Thyroid gland (tissue), 4 donors: ENCODE measurements around the gene RPL28.

ENCODE experiments used
- POLR2A ChIP-seq, 2 donors: fragments of 450-650 bp; IDR thresholded peaks; one replicate each; pipeline ENCODE4 v1.6.1; 2017; ENCODE audit warnings: antibody characterized with exemption in 2 of 2, mild to moderate bottlenecking in 2 of 2, moderate library complexity in 1 of 2
- TF ChIP-seq, protein P1 (sequence below), 6 experiments: fragments of 200-600 bp in 3 of 6; fragments of 450-650 bp in 3 of 6; sonication (generic) in 3 of 6; IDR thresholded peaks; one replicate each; pipeline ENCODE4 v1.5.1; 2016 to 2019; ENCODE audit warnings: antibody characterized with exemption in 6 of 6, mild to moderate bottlenecking in 2 of 6, inconsistent platforms in 1 of 6, moderate library complexity in 1 of 6

GRCh38 chr19:55362174-55362989 lies 23.4 kb upstream of the RPL28 start:
- TF ChIP-seq, protein P1, sequence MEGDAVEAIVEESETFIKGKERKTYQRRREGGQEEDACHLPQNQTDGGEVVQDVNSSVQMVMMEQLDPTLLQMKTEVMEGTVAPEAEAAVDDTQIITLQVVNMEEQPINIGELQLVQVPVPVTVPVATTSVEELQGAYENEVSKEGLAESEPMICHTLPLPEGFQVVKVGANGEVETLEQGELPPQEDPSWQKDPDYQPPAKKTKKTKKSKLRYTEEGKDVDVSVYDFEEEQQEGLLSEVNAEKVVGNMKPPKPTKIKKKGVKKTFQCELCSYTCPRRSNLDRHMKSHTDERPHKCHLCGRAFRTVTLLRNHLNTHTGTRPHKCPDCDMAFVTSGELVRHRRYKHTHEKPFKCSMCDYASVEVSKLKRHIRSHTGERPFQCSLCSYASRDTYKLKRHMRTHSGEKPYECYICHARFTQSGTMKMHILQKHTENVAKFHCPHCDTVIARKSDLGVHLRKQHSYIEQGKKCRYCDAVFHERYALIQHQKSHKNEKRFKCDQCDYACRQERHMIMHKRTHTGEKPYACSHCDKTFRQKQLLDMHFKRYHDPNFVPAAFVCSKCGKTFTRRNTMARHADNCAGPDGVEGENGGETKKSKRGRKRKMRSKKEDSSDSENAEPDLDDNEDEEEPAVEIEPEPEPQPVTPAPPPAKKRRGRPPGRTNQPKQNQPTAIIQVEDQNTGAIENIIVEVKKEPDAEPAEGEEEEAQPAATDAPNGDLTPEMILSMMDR (IDR thresholded peaks at IDR 0.05), result no peak
- TF ChIP-seq POLR2A (IDR thresholded peaks at IDR 0.05), result no peak
